GM10248 (cell line): ENCODE results near the gene NRDC.
"Not testable (repeated sequence)": the region's sequence is repeated elsewhere in the genome, so short reads cannot be mapped to it uniquely, and the experiment has no call there.

ENCODE experiments used
- CTCF ChIA-PET: fragments of 300-600 bp; sonication (Branson Sonifier 250); formaldehyde crosslinking; extraction: SDS; loops from one replicate; lab custom pipeline; 2021; ENCODE audit warnings: antibody characterized with exemption; lab: Yijun Ruan, JAX
- POLR2A ChIA-PET: fragments of 350-650 bp; sonication (Branson Sonifier 250); formaldehyde crosslinking; extraction: SDS; loops from one replicate; lab custom pipeline; 2020; ENCODE audit warnings: antibody characterized with exemption; lab: Yijun Ruan, JAX
- DNase-seq: peaks from one replicate; pipeline ENCODE4 v3.0.0; 2012; ENCODE audit errors: extremely low spot score
- CTCF ChIP-seq: IDR thresholded peaks from 2 replicates; pipeline ENCODE4 v1.5.1; 2012; ENCODE audit warnings: mild to moderate bottlenecking, low read depth; ENCODE audit errors: extremely low read depth, missing control alignments, control extremely low read depth

Gene NRDC

GRCh38 chr1:51897699-51898031 lies 19.1 kb upstream of the NRDC start:
- CTCF ChIA-PET: interaction anchor here (0.6 to 6.3 kb wide), 25 partner anchors 8 to 399 kb away, joined by 3 to 85 read pairs (median 7); partner anchors contain the start of gene NRDC
- POLR2A ChIA-PET: no interaction called here
- no peak for DNase-seq
- no peak for TF ChIP-seq CTCF

GRCh38 chr1:51894748-51895147 lies 16.2 kb upstream of the NRDC start:
- POLR2A ChIA-PET, DNase-seq: not testable (repeated sequence)
- CTCF ChIA-PET: interaction anchor here (2.9 to 6.3 kb wide), 2 partner anchors 32 to 104 kb away, joined by 13 to 85 read pairs; no protein-coding TSS in a partner anchor

GRCh38 chr1:51878308-51878615 lies 265 bp downstream of the NRDC start:
- POLR2A ChIA-PET: no interaction called here

GRCh38 chr1:51877434-51878307 lies 856 bp downstream of the NRDC start:
- peak; percentile 11 for DNase-seq
- no peak for TF ChIP-seq CTCF
- CTCF ChIA-PET: interaction anchor here (1.1 to 1.6 kb wide), 3 partner anchors 11 to 14 kb away, joined by 3 to 4 read pairs (median 3); no protein-coding TSS in a partner anchor
- POLR2A ChIA-PET: interaction anchor here (0.6 kb wide), 1 partner anchor 1326 kb away, joined by 7 read pairs; no protein-coding TSS in a partner anchor

More at GRCh38 chr1:51878308-51878615, 265 bp downstream of the NRDC start:
- no peak for TF ChIP-seq CTCF
- no peak for DNase-seq
- CTCF ChIA-PET: interaction anchor here (1.3 to 1.8 kb wide), 2 partner anchors 15 to 18 kb away, joined by 4 to 14 read pairs; no protein-coding TSS in a partner anchor

GRCh38 chr1:51875836-51876235 lies 2.7 kb downstream of the NRDC start:
- no peak for TF ChIP-seq CTCF
- ChIA-PET POLR2A (interaction anchor here (0.6 kb wide), 1 partner anchor 10 kb away, joined by 4 read pairs; no protein-coding TSS in a partner anchor), CTCF (interaction anchor here (1.1 to 1.9 kb wide), 4 partner anchors 10 to 72 kb away, joined by 3 to 6 read pairs (median 3); no protein-coding TSS in a partner anchor)
- DNase-seq: no peak

- ChIA-PET CTCF (interaction anchor here (1.1 to 1.9 kb wide), 3 partner anchors 21 to 72 kb away, joined by 3 to 6 read pairs (median 3); no protein-coding TSS in a partner anchor), POLR2A (interaction anchor here (0.6 kb wide), 1 partner anchor 10 kb away, joined by 4 read pairs; no protein-coding TSS in a partner anchor)
- no peak for TF ChIP-seq CTCF
- DNase-seq: no peak
Measured at GRCh38 chr1:51875291-51875772, 3.2 kb downstream of the NRDC start.

- CTCF ChIA-PET, POLR2A ChIA-PET: not testable (repeated sequence)
Measured at GRCh38 chr1:51873270-51873669, 5.3 kb downstream of the NRDC start.

More at GRCh38 chr1:51873270-51873669, 5.3 kb downstream of the NRDC start:
- DNase-seq: not testable (repeated sequence)
